Stimulated activated naive CD8-positive, alpha-beta T cell treated with anti-CD3 and anti-CD28 coated beads, Interleukin-15, Interleukin-2, amounts not matched to agents 100 U/mL and 50 U/mL, for 24 hours (primary cell): ENCODE measurements around the gene CDH23.

ENCODE experiments used
- ATAC-seq: fragments of 150-1000 bp; cut with Tn5 transposase; one replicate; pipeline ENCODE4 v1.10.0; 2021
- DNase-seq: peaks from one replicate; pipeline ENCODE4 v3.0.0; 2021

The CDH23 gene

DNA sequence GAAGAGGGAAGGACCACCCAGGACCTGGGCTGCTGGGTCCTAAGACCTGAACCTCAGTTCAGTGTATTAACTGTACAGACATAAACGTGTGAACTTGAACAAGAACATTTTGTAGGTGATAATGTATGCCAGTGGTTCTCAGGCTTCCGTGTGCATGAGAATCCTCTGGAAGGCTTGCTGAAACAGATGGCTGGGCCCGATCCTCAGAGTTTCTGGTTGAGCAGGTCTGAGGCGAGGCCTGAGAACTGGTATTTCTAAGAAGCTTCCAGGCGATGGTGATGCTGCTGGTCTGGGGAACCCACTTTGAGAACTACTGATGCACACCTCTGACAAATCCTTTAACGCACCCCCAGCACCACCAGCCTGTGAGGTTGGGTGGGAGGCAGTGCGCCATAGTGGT is 70.4 kb downstream of the CDH23 start:
- DNase-seq (no peak), ATAC-seq (no peak)

DNA sequence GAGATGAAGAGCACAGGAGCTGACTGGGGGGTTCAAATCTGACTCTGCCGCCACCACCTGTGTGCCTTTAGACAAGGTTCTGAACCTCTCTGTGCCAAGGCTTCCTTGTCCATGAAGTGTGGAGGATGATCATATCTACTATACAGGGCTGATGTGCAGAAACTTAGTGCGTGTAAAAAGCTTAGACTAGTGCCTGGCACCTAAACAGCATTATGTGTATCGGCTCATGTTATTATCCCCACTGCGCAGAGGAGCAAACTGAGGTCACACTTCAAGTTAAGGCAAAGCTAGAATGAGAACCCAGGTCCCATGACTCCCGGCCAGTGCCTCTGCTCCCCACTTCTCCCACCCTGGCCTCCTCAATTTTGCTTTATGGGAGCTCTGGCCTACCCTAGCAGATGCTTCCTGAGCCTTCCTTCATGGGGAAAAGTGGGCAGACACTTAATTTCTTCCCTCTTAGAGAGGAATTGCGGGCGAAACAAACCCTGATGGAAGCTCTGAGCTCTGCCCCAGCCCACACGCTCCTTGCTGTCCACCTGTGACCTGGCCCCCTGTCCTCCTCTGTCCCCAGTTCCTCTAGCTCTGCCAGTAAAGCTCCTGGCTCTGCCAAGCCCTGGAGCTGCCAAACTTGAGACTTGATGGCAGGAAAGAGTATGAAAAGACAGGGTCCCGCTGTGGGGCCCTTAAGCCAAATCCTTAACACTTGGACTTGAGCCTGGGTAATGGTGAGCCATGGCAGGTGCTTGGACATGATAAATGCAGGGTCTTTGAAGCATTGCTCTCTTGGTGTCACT is 71.0 kb downstream of the CDH23 start:
- DNase-seq (no peak), ATAC-seq (no peak)

DNA sequence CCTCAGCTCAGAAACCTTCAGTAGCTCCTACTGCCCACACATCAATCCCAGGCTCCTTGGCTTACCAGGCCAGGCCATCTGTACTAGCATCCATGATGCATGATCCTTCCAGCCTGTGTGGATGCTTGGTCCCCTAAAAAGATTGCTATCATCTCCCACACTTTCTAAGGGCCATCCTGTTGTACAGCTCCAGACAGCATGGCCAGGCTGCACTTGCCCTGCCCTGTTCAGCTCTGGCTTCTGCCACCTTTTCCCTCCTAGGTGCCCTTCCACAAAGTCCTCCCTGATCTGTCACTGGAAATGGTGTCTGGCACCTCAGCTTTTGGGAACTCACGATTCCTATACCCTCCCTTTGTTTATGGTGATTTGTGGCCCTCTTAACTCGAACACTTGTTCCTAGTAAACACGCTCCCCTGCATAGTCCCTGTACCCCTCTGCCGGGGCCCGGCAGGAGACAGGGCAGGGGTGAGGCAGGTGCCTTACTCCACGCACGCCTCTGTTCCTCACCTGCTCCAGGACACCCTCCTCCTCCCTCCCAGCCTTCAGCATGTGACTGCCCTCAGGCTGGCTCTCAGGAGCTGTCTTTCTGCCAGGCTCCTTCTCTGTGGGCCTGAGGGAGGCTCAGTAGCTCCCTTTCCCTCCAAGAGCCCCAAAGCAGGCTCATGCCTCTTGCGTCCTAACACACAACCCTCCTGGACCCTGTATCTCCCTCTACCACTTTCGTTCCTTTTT is 71.8 kb downstream of the CDH23 start:
- DNase-seq (no peak), ATAC-seq (no peak)

DNA sequence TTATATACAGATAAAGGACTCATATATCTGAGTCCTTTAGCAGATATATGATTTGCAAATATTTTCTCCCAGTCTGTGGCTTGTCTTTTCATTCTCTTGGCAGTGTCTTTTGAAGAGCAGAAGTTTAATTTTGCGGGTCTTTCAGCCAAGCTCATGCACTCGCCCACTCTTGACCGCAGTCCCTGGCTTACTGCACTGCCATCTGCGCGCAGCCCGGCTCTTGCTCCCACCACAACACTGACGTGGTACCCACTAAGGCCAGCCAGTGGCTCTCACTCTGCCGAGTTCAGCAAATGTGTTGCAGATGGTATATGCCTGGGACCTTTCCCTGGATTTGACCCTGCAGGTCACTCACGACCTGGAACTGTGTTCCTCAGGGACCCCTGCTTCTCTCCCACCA is 74.3 kb downstream of the CDH23 start:
- ATAC-seq, result no peak
- no peak for DNase-seq

DNA sequence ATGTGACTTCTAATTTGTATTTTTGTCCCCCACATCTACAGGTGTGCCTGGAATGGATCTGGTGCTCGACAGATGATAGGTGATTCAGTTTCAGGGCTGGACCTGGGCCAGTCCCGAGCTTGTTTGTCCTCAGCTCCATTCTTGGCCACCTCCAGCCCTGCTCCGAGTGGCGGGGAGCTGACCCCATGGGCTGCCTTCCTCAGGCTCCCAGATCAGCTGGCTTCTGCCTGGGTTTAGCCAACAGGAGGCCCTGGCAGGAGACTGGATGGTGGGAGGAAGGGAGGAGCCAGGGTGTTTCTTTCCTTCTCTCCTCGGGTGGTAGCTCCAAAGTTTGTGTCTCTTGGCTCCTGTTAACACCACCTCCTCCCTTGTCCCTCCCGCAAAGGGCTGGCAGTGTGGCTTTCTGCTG is 75.2 kb downstream of the CDH23 start:
- DNase-seq (no peak), ATAC-seq (no peak)

- DNase-seq (no peak), ATAC-seq (no peak)
Observed at GRCh38 chr10:71472466-71472865, 75.7 kb downstream of the CDH23 start.

GRCh38 chr10:71472912-71473311 is 76.2 kb downstream of the CDH23 start:
- no peak for ATAC-seq

GRCh38 chr10:71473671-71474599 is 77.2 kb downstream of the CDH23 start:
- ATAC-seq (no peak), DNase-seq (no peak)

More at GRCh38 chr10:71472912-71473311, 76.2 kb downstream of the CDH23 start:
- DNase-seq, result no peak

DNA sequence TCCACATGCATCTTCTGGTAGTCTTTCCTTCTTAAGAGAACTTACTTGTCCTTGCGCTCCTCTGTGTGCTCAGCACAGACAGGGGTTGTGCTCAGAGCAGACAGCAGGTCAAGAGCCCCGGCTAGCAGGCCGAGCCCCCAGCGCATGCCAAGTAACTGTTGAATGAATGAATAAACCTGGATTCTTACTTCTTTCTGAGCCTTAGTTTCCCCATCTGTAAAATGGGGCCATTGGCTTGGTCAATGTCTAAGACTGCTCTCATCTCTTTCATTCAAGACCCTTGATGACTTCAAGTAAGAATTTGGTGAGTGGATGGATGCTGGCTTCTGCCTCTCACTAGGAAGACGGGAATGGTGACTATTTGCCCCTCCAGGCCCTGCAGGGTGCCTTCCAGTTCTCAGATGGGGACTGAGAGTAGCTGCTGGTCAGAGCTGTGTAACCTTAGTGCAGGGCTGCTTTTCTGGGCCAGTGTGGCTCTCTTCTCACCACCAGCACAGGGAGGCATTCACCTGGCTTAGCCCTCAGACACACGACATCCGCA is 78.1 kb downstream of the CDH23 start:
- DNase-seq, result no peak
- no peak for ATAC-seq

GRCh38 chr10:71475243-71475871 is 78.6 kb downstream of the CDH23 start:
- DNase-seq (no peak), ATAC-seq (no peak)

DNA sequence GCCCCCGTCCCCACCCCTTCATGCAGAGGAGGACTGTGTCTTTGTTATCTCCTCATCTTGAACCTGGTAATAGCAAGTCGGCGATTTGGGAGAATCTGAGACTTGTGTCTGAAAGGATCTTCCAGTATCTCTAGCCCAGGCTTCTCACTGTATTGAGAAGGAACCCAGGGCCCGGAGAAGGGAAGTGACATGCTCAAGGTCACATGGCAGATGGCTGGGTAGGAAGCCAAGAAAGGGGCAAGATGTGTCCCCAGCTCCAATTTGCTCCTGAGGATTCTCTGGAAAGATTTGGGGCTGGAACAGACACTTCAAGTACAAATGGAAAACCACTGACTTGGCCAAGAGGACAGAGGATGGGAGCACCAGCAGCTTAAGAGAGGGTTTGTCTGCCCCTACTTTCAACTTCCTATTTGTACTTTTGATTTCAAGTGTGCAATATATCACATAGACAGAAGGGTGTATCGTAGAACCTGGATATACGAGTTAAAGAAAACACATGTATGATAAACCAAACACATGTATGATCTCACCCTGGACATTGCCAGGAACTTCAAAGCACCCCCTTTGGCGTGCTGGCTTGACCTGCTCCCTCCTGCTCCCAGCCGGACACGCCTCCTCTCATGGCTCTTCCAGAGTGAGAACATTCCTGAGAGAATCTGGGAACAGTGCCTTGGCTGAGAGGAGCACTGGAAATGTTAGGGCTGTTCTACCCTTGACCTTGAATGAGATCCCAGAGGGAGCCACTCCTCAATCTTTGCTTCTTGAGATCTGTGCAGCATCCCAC is 79.7 kb downstream of the CDH23 start:
- DNase-seq (no peak), ATAC-seq (no peak)

DNA sequence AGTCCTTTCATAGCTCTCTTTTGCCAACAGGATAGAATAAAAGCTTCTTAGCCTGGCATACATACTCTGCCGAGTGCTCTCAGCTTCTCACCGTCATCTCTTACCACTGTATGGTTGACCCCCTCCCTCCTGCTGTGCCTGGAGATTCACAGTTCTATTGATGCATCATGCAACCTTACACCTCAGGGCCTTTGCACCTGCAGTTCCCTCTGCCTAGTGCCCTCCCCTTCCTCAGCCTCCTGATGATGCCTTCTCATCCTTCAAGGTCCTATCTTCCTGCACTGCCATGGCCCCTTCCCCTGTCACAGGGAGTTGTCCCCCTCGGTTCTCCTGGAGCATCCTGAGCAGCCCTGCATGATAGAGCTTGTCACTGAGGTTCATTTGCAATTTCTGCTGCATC is 81.5 kb downstream of the CDH23 start:
- no peak for ATAC-seq

DNA sequence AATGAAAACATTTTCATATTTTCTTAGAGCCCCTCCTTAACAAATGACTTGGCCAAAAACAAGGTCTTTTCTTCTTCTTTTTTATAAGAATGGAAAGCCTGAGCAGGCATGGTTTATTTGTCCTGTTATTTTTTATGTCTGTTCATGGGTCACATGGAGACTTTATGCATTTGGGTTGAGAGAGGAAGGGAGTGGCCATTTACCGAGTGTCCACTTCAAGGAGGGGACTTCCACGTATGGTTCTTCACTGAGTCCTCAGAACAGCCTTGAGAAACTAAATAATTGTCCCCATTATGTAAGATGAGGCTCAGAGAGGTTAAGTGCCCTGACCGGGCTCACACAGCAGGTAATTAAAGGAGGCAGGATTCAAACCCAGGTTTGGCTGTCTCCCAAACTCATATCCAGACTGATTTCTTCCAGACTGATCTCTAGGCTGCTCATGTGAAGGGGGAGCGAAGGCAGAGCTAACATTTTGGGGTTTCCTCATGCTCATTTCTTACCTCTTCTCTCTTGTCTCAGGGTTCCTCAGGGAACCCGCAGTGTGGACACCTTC is 82.2 kb downstream of the CDH23 start:
- no peak for DNase-seq
- no peak for ATAC-seq

More for the DNA sequence above, 81.5 kb downstream of the CDH23 start:
- DNase-seq, result no peak

- ATAC-seq (no peak), DNase-seq (no peak)
Observed at GRCh38 chr10:71479831-71480230, 83.1 kb downstream of the CDH23 start.

GRCh38 chr10:71480662-71481061 is 83.9 kb downstream of the CDH23 start:
- DNase-seq, result no peak

DNA sequence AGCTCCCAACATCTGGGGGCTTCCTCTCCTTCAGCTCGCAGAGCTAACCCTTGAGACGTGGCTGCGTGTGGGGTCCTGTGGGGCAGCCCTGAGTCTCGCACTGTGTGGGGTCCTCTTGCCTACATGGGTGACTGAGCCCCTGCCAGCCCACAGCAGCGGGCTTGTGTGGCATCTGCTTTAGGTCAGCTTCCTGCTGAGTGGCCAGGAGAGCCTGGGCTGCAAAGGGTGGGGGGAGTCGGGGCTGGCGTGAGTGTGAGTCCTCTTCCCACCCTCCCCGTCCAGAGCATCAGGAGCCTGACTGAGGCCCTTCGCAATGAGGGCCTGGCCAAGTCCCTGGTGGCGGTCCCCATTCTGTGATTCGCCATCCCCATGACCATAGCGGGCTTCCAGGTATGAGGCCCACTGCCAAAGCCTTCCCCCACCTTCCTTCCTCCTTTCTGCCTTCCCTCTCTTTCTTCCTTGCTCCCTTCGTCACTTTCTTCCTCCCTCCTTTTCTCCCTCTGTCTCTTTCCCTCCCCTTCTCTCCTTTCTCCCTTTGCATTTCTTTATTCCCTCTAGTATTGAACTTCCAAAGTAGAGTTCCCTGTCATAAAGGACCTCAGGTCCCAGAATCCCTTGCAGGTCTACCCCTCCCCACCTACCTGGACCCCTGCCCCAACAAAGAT is 85.2 kb downstream of the CDH23 start:
- no peak for DNase-seq
- no peak for ATAC-seq

More at GRCh38 chr10:71480662-71481061, 83.9 kb downstream of the CDH23 start:
- ATAC-seq, result no peak

DNA sequence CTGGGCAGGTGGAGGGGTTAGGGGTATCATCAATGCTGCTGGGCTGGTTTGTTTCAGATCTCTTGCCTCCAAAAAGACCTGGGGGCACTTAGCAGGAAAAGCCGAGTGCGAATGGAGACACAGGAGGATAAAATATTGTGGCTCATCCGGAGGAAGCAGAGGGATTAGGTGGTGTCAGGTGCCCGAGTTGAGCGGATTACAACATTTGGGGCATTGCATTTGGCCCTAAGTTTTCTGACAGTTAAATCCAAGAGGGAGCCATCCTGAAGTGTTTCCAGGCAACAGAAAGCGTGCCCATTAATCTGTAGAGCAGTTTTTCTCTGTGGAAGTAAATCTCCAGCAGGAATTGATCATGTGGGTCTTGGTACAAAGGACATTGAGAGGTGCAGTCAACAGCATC is 85.9 kb downstream of the CDH23 start:
- no peak for ATAC-seq
- no peak for DNase-seq

DNA sequence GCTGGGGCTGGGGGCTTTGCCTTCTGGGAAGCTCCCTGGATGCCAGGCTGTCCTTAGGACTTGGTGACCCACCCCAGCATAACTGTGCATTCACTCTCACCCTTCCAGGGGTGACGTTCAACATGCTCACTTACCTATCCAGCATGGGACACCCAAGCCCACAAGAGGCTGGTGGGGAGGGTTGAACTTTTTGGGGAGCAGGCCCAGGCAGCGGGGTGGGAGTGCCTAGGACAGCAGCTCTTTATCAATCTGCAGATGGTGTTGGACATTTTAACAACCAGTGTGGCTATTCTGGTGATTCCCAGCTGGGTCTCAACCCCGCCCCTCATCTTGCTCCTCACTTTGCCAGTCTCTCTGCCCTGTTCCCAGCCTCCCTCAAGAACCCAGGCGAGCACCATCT is 86.4 kb downstream of the CDH23 start:
- no peak for DNase-seq
- no peak for ATAC-seq

DNA sequence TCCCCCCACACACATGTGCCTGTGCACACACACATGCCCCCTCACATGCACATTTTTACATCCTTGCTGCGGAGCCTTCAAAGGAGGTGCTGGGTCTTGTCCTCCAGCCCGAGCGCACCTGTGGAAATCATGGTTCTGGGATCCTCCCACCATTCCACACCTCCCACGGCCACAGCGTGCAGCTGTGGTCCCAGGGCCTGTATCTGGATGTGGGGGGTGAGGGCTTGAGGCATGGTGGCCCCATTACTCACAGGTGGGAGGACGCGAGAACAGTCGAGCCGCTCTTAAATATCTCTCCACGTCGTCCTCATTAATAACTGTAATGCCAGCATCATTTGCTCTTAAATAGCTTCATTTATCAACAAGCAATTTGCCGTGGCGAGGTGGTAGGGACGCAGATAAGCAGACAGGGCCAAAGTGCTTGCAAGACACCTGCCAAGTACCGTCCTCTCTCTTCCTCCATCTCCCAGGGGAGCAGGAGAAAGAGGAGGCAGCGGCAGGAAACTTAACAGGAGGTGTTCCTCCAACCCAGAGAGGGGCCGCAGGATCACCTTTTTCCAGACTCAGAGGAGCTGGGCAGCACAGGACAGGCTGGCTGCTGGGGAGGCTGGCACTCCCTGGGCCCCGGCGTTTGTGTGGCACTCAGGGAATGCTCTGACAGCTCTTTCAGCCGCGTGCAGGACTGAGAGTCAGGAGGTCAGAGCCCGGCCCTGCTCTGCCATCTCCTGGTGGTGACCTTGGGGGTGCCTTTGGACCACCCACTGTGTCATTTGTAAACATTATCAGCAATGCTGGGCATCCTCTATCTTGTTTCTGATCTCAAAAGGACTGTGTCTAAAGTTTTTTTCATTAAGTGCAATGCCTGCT is 87.4 kb downstream of the CDH23 start:
- no peak for DNase-seq
- no peak for ATAC-seq
